IPS DF 19.7 (cell line): ENCODE measurements around the gene SAPCD1.
"Not testable (repeated sequence)": the region's sequence is repeated elsewhere in the genome, so short reads cannot be mapped to it uniquely, and the experiment has no call there.

ENCODE experiments used
- DNase-seq: peaks from one replicate; pipeline ENCODE4 v3.0.0-alpha.2; 2013; ENCODE audit warnings: low read depth, low spot score

The SAPCD1 gene

GRCh38 chr6:31799781-31800180, 37.3 kb downstream of the SAPCD1 start:
- DNase-seq: no peak

- DNase-seq: not testable (repeated sequence)
Observed at GRCh38 chr6:31801031-31801927, 38.8 kb downstream of the SAPCD1 start.

GRCh38 chr6:31805939-31806469, 43.5 kb downstream of the SAPCD1 start:
- no peak for DNase-seq

DNA sequence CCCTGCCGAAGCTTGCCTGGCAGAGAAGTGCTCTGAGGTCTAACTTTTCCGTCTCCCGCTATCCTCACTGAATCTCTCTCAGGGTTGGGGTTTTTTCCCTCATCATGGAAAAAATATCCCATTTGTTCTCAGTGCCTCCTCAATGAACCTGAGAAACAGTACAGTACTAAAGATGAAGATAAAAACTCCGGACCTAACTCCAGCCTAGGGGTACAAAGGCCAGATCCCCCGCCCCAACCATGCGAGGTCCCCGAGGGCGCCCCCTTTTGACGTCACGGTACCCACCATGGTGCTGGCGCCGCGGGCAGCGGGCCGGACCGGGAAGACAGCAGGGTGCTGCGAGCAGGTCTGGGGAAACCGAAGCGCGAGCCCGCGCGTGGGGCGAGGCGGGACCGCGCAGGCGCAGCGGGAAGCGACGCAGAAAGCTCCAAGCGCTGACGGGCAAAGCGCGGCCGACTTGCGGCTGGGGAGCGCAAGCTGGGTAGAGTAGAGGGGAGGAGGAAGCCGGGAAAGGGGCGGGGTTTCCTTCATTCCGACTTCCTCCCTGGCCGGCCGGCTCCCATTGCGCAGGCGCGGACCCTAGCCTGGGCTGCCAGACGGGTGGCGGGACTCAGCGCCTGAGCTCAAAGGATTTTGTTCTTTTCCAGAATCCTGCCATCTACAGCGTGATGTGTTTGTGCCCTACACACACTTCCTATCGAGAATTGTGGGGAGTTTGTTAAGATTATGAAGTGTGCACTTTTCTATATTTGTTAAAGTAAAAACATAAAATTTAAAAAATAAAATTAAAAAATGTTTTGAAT, 44.2 kb downstream of the SAPCD1 start, which contains the start of gene LSM2:
Gene LSM2, minus strand, starts transcription at position 497 of the 803 bp plus-strand sequence. Its CDS starts 209 bp downstream, at position 288.
- DNase-seq: no peak

- not testable (repeated sequence) for DNase-seq
Observed at GRCh38 chr6:31808599-31808998, 46.1 kb downstream of the SAPCD1 start.

DNA sequence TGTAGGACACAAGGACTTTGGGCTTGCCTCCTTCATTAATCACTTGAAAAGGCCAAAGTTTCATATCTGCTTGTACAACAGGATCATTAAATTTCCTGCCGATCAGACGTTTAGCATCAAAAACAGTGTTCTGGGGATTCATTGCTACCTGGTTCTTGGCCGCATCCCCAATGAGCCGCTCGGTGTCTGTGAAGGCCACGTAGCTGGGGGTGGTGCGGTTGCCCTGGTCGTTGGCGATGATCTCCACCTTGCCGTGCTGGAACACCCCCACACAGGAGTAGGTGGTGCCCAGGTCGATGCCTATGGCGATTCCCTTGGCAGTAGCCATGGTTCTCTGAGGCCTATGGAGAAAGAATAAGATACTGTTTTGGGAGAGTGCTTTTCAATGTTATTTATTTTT, 49.2 kb downstream of the SAPCD1 start:
- no peak for DNase-seq

GRCh38 chr6:31813465-31813849, 51.0 kb downstream of the SAPCD1 start:
- DNase-seq: no peak
